ENCODE results near the gene NRAP.

- TF ChIP-seq ZFP3 (tag by site-specific recombination; IDR thresholded peaks at IDR 0.05; ENCODE audit: low read depth) (no peak), ZNF473 (tag by site-specific recombination; IDR thresholded peaks at IDR 0.05) (no peak), ZNF76 (tag by site-specific recombination; IDR thresholded peaks at IDR 0.05; ENCODE audit: borderline replicate concordance, low read depth) (no peak), CTCF (tag by site-specific recombination; IDR thresholded peaks at IDR 0.05) (no peak), ZSCAN30 (tag by site-specific recombination; IDR thresholded peaks at IDR 0.05) (no peak), GLIS1 (tag by site-specific recombination; IDR thresholded peaks at IDR 0.05) (no peak), ZNF571 (tag by site-specific recombination; IDR thresholded peaks at IDR 0.05) (no peak), ZNF449 (tag by site-specific recombination; IDR thresholded peaks at IDR 0.05) (no peak), ZNF707 (tag by site-specific recombination; IDR thresholded peaks at IDR 0.05) (no peak)
- TF ChIP-seq, protein P1, sequence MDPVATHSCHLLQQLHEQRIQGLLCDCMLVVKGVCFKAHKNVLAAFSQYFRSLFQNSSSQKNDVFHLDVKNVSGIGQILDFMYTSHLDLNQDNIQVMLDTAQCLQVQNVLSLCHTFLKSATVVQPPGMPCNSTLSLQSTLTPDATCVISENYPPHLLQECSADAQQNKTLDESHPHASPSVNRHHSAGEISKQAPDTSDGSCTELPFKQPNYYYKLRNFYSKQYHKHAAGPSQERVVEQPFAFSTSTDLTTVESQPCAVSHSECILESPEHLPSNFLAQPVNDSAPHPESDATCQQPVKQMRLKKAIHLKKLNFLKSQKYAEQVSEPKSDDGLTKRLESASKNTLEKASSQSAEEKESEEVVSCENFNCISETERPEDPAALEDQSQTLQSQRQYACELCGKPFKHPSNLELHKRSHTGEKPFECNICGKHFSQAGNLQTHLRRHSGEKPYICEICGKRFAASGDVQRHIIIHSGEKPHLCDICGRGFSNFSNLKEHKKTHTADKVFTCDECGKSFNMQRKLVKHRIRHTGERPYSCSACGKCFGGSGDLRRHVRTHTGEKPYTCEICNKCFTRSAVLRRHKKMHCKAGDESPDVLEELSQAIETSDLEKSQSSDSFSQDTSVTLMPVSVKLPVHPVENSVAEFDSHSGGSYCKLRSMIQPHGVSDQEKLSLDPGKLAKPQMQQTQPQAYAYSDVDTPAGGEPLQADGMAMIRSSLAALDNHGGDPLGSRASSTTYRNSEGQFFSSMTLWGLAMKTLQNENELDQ (tag by site-specific recombination; IDR thresholded peaks at IDR 0.05; ENCODE audit: low read depth): no peak
- TF ChIP-seq, protein P2, sequence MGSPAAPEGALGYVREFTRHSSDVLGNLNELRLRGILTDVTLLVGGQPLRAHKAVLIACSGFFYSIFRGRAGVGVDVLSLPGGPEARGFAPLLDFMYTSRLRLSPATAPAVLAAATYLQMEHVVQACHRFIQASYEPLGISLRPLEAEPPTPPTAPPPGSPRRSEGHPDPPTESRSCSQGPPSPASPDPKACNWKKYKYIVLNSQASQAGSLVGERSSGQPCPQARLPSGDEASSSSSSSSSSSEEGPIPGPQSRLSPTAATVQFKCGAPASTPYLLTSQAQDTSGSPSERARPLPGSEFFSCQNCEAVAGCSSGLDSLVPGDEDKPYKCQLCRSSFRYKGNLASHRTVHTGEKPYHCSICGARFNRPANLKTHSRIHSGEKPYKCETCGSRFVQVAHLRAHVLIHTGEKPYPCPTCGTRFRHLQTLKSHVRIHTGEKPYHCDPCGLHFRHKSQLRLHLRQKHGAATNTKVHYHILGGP (tag by site-specific recombination; IDR thresholded peaks at IDR 0.05): no peak
These were observed 49.2 kb upstream of the NRAP start for GRCh38 chr10:113712755-113713639.

Measured in HEK293 (cell line).